NCI-H345 treated with DMSO at 0.1 percent for 48 hours (cell line): ENCODE measurements around the gene SLC24A4.
A peak's percentile ranks its signal among the peaks of the same experiment; 100 is the strongest.

Source experiments
- DNase-seq: peaks from one replicate; lab custom pipeline; 2025; ENCODE audit not compliant: unreplicated experiment; lab: John Stamatoyannopoulos, UW

The SLC24A4 gene

DNA sequence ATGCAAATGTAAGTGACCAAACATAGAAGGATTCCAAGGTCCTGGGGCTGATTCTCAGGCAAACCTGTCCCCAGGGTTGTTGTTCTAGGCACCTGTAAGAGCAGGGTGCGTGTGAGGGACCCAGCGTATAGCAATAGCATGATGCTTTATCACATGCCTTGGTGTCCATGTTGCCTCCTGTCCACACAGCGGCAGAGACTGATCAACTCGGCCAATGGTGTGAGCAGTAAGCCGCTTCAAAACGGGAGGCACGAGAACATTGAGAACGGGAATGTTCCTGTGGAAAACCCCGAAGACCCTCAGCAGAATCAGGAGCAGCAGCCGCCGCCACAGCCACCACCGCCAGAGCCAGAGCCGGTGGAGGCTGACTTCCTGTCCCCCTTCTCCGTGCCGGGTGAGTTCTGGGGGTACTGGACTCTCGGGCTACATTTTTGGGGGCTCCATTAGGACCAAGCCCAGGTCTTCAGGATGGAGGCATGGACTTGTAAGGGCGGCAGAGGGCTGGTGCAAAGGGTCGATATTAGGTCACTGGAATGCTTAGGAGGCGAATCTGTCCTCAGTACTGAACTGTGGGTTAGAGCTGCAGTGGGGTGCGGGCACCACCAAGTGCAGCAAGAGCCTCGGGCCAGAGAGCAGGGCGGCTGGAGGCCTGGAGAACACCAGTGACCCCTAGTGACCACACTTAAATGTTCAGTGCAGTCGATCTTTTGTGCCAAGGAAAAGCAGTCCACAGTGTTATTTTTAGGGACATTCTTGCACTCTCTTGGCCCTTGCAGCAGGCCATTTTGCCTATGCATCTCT lies 133.4 kb downstream of the SLC24A4 start:
- DNase-seq, result peak; percentile 5

GRCh38 chr14:92457016-92457565 lies 134.1 kb downstream of the SLC24A4 start:
- no peak for DNase-seq

GRCh38 chr14:92458136-92459029 lies 135.4 kb downstream of the SLC24A4 start:
- DNase-seq, result no peak

- no peak for DNase-seq
These were observed 136.3 kb downstream of the SLC24A4 start for GRCh38 chr14:92459030-92459949.

- no peak for DNase-seq
These were observed 137.0 kb downstream of the SLC24A4 start for GRCh38 chr14:92459950-92460421.

- DNase-seq, result no peak
These were observed 137.6 kb downstream of the SLC24A4 start for GRCh38 chr14:92460541-92460915.

DNA sequence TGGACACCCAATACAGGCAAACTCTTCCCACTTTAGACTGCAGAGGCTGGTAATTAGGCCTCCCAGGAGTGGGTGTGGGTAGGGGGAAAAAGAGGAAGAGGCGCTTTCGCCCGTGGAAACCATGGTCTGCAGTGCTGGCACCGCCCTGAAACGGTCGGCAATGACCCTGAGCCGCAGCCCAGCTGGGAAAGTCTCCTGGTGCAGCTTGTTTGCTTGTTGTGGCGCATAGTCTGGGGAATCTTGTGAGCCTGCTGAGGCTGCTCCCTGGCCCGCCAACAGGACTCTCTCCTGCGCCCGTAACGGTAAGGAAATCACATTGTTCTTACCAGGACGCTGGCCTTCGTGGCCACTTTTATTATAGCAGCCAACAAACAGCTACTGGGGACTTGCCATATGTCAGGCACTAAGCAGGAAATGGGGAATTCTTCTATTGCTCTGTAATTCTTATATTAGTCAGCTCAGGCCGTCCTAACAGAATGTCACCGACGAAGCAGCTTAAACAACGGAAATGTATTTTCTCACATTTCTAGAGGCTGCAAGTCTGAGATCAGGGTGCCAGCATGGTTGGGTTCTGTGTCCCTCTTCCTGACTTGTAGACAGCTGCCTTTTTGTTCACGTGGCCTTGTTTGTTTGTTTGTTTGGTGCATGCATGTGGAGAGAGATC lies 138.1 kb downstream of the SLC24A4 start:
- no peak for DNase-seq

DNA sequence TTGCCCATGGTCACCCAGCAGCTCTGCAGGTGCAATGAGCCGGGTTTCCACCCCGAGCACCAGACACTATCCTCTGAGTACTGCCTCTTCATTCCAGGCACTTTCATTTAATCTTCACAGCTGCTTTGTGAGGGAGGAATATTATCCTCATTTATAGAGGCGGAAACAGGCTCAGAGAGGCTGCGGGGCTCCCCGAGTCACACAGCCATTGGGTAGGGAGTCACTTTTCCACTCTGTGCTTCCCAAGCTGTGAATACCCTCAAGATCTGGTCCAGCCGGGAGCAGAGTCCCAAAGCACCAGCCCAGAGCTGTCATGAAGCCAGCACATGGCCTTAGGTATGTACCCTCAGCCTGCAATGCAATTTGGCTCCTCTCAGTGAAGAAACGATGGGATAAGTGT lies 138.9 kb downstream of the SLC24A4 start:
- no peak for DNase-seq

DNA sequence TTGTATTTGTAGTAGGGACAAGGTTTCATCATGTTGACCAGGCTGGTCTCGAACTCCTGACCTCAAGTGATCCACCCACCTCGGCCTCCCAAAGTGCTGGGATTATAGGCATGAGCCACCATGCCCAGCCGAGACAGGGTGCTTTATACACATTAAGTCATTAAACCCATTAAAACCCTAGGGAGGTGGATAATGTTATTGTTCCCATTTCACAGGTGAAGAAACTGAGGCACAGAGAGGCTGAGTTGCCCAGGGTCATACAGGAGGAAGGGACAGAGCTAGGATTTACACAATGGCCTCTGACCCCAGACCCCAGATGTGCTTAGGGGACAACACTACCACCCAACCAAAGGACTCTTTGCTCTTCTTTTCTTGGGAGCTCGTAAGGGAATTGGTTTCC lies 139.6 kb downstream of the SLC24A4 start:
- no peak for DNase-seq

DNA sequence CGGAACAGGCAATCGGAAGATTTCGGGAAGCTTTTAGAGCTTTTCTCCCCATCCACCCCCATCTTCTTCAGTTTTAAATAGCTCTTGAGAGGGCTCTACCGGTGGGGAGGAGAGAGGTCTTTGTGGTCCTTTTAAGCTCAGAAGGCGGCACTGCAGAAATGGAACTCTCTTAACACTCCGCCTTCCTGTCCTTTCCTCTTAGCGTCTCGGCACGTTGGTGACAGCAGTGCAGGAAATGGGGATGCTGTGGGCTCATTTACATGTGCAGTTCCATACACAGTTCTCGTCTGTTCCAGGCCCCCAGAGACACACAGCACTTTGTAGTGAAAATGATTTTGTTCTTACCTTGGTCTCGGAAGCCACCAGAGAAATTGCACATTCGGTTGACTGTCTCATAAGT lies 140.2 kb downstream of the SLC24A4 start:
- no peak for DNase-seq

GRCh38 chr14:92464156-92464555 lies 141.2 kb downstream of the SLC24A4 start:
- no peak for DNase-seq

DNA sequence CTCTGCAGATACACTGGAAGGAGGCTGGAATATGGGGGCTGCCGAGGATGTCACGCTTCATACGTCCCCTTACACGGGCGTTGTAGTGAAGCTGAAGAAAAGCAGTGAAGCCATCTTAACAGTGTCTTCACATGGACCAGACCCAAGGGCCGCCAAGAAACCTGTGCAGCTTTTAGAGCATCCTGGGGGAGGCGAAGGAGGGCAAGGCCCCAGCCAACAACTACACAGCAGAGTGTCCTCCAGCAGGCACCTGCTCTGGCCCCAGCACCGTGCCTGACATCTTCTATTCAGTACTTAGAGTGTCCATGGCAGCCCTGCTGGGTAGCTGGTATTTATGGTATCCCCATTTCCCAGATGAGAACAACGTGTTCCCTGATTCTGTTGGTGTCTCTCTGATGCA lies 141.8 kb downstream of the SLC24A4 start:
- no peak for DNase-seq

- DNase-seq, result no peak
These were observed 142.5 kb downstream of the SLC24A4 start for GRCh38 chr14:92465353-92466055.

GRCh38 chr14:92466059-92466458 lies 143.1 kb downstream of the SLC24A4 start:
- no peak for DNase-seq

- DNase-seq, result no peak
These were observed 146.6 kb downstream of the SLC24A4 start for GRCh38 chr14:92469515-92469914.

DNA sequence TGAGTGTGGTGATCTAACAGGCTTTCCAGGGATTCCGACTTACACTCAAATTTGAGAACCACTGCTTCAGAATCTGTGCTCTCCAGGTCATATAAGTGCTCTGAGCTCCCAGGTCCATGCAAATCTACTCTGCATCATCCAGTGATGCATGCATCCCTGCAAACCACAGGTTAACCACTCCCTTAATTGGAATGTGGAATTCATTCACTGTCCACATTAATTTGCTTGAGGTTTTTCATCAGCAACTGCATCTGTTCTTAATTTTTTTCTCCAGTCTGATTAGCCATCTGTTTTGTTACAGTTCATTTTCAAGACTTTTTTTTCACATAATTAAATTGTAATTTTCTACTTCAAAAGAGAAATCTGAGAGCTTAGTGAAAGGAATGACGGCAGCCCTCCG lies 147.2 kb downstream of the SLC24A4 start:
- no peak for DNase-seq

DNA sequence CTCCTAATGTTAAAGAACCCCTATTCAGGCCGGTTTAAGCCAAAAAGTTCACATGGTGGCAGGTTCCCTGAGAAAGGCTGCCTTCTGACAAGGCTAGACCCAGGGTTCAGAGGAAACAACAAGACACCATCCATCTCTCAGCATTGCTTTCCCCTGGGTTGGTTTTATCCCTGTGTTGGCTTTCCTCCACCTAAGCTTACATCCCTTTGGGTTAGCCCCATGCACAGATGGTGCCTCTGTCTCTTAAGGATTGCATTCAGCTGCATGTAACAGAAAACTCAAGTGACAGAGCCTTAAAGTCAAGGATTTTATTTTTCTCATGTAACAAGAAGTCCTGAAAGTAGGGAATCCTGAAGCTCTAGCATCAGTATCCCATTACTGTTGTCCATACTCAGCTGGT lies 147.8 kb downstream of the SLC24A4 start:
- no peak for DNase-seq

DNA sequence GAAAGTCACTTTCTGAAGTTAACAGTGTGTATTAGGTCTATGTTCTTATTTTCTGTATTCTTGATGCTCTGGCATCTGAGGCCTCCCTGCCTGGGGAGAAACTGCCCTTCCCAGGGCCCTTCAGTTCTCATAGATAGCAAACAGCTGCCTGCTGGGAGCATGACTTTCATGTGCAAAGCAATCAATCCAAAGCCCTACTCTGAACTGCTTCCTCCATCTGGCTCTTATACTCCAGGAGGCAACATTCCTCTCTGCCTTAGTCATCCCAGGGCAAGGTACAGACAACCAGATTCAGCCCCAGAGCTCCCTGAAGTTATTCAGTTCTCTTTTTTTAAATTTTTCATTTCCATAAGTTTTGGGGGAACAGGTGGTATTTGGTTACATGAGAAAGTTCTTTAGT lies 149.0 kb downstream of the SLC24A4 start:
- no peak for DNase-seq

DNA sequence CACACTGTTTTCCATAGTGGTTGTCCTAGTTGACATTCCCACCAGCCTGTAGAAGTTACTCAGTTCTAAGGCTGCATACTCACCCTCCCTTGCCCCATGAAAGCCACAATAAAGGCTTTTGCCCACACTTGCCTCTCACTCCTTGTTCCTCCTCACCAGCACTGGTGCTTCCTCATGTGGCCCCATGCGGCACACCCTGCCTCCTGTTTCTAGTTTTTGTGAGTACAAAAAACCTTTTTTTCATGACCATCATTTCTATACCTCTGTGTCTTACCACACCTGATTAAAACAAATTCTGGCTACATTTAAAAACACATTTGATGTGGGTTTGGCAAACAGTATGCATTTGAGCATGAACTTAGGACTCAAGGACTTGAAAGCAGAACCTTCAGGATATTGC lies 149.9 kb downstream of the SLC24A4 start:
- no peak for DNase-seq
